Astrocyte of the cerebellum (primary cell): ENCODE measurements around the gene ANKRD29.
"Not testable (repeated sequence)": the region's sequence is repeated elsewhere in the genome, so short reads cannot be mapped to it uniquely, and the experiment has no call there.

ENCODE experiments used
- DNase-seq: peaks from one replicate; pipeline ENCODE4 v3.0.0-alpha.2; 2011; ENCODE audit warnings: low read depth
- H3K4me3 ChIP-seq: 2 replicates; pipeline ENCODE4 v1.5.1; 2011; ENCODE audit warnings: mild to moderate bottlenecking, low read depth, low read length, moderate library complexity
- CTCF ChIP-seq: IDR thresholded peaks from 2 replicates; pipeline ENCODE4 v1.5.1; 2012; ENCODE audit warnings: low read length, low read depth, moderate library complexity, mild to moderate bottlenecking; ENCODE audit errors: missing control alignments
- in situ Hi-C: cut with HindIII; loops from 2 replicates; pipeline ENCODE4 v1.10.0; 2017; ENCODE audit warnings: low sequenced_read_pairs

ANKRD29 gene

GRCh38 chr18:23641143-23641720, 21.5 kb downstream of the ANKRD29 start:
- no peak for DNase-seq
- H3K4me3 ChIP-seq, result no peak overlapping the region
- TF ChIP-seq CTCF, result no peak
- in situ Hi-C loops, result no loop called here

- no peak overlapping the region for H3K4me3 ChIP-seq
- no peak for DNase-seq
- TF ChIP-seq CTCF, result no peak
- in situ Hi-C loops, result no loop called here
These were observed 22.7 kb downstream of the ANKRD29 start for GRCh38 chr18:23640052-23640451.

- in situ Hi-C loops, DNase-seq, H3K4me3 ChIP-seq: not testable (repeated sequence)
These were observed 26.3 kb downstream of the ANKRD29 start for GRCh38 chr18:23636433-23636832.

- no peak for TF ChIP-seq CTCF
- DNase-seq, result no peak
- no peak overlapping the region for H3K4me3 ChIP-seq
- in situ Hi-C loops, result no loop called here
These were observed 26.7 kb downstream of the ANKRD29 start for GRCh38 chr18:23636071-23636399.

- TF ChIP-seq CTCF, result no peak
- in situ Hi-C loops, result no loop called here
- DNase-seq, result no peak
- no peak overlapping the region for H3K4me3 ChIP-seq
These were observed 27.2 kb downstream of the ANKRD29 start for GRCh38 chr18:23635283-23636070.

- TF ChIP-seq CTCF, result no peak
- no peak overlapping the region for H3K4me3 ChIP-seq
- no peak for DNase-seq
- in situ Hi-C loops, result no loop called here
These were observed 28.0 kb downstream of the ANKRD29 start for GRCh38 chr18:23634692-23635091.

GRCh38 chr18:23632615-23633014, 30.1 kb downstream of the ANKRD29 start:
- H3K4me3 ChIP-seq, result no peak overlapping the region
- in situ Hi-C loops, result no loop called here
- TF ChIP-seq CTCF, result no peak
- no peak for DNase-seq
